HCT116 (cell line): ENCODE results near the gene EPB41L5.

Experiments used
- CEBPB ChIP-seq: IDR thresholded peaks from 2 replicates; pipeline ENCODE4 v1.6.1; 2012; ENCODE audit warnings: low read depth
- EGR1 ChIP-seq: IDR thresholded peaks from 2 replicates; pipeline ENCODE4 v1.6.1; 2012; ENCODE audit warnings: low read depth
- EZH2 ChIP-seq: fragments of 200-600 bp; sonication (generic); IDR thresholded peaks from 2 replicates; pipeline ENCODE4 v1.6.1; 2017; ENCODE audit warnings: antibody characterized with exemption, mixed run types
- EZH2phosphoT487 ChIP-seq: fragments of 200-600 bp; IDR thresholded peaks from 2 replicates; pipeline ENCODE4 v1.6.1; 2018; ENCODE audit warnings: antibody characterized with exemption, borderline replicate concordance
- FOSL1 ChIP-seq: IDR thresholded peaks from 2 replicates; pipeline ENCODE4 v1.6.1; 2012; ENCODE audit warnings: low read depth
- JUND ChIP-seq: IDR thresholded peaks from 2 replicates; pipeline ENCODE4 v1.6.1; 2012
- POLR2A ChIP-seq: IDR thresholded peaks from 2 replicates; pipeline ENCODE4 v1.7.0; 2011; ENCODE audit warnings: borderline replicate concordance; ENCODE audit not compliant: insufficient read depth, insufficient read length; ENCODE audit errors: extremely low read depth
- POLR2AphosphoS5 ChIP-seq: IDR thresholded peaks from 2 replicates; pipeline ENCODE4 v1.6.1; 2011; ENCODE audit warnings: mild to moderate bottlenecking, low read depth, low read length, moderate library complexity
- ZFX ChIP-seq: fragments of 450-650 bp; IDR thresholded peaks from 2 replicates; pipeline ENCODE4 v1.6.1; 2017
- TF ChIP-seq, protein P1 (sequence below), 3 experiments: fragments of 200-600 bp in 1 of 3; sonication (generic) in 1 of 3; IDR thresholded peaks in 2 of 3; conservative IDR thresholded peaks in 1 of 3; 2 replicates each; pipeline ENCODE4 v1.5.1; 2012 to 2017; ENCODE audit warnings: low read depth in 2 of 3, low read length in 2 of 3, antibody characterized with exemption in 1 of 3, borderline replicate concordance in 1 of 3, control low read depth in 1 of 3, mild to moderate bottlenecking in 1 of 3, mixed read lengths in 1 of 3, mixed run types in 1 of 3, moderate library complexity in 1 of 3; ENCODE audit not compliant: insufficient read depth in 1 of 3
- TF ChIP-seq, protein P2 (sequence below): IDR thresholded peaks from 2 replicates; pipeline ENCODE4 v1.6.1; 2012; ENCODE audit warnings: low read depth
- TF ChIP-seq, protein P3 (sequence below): IDR thresholded peaks from 2 replicates; pipeline ENCODE4 v1.6.1; 2012
- TF ChIP-seq, protein P4 (sequence below): IDR thresholded peaks from 2 replicates; pipeline ENCODE4 v1.6.1; 2011; ENCODE audit warnings: mild to moderate bottlenecking, low read length, moderate library complexity; ENCODE audit not compliant: insufficient replicate concordance; ENCODE audit errors: extremely low read depth

DNA sequence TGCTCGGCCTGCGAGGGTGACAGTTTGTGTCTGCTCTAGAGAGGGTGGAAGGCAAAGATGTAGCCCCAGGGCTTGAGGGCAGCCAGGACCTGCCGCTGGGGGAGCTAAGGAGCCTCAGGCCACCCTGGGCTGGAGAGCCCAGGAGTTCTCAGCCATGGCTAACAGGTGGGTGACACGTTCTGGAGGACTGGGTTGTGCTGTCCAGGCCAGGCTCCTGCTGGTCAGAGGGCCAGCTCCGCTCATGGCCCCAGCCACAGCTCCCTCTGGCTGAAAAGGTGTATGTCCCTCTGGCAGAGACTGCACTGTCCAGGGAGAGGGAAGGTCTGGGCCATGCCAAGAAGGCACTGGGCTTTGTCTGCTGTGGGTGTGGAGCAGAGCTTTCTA, 191.1 kb downstream of the EPB41L5 start:
- no peak for TF ChIP-seq JUND
- no peak for TF ChIP-seq FOSL1
- TF ChIP-seq, protein P1, sequence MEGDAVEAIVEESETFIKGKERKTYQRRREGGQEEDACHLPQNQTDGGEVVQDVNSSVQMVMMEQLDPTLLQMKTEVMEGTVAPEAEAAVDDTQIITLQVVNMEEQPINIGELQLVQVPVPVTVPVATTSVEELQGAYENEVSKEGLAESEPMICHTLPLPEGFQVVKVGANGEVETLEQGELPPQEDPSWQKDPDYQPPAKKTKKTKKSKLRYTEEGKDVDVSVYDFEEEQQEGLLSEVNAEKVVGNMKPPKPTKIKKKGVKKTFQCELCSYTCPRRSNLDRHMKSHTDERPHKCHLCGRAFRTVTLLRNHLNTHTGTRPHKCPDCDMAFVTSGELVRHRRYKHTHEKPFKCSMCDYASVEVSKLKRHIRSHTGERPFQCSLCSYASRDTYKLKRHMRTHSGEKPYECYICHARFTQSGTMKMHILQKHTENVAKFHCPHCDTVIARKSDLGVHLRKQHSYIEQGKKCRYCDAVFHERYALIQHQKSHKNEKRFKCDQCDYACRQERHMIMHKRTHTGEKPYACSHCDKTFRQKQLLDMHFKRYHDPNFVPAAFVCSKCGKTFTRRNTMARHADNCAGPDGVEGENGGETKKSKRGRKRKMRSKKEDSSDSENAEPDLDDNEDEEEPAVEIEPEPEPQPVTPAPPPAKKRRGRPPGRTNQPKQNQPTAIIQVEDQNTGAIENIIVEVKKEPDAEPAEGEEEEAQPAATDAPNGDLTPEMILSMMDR (IDR thresholded peaks at IDR 0.05 in 2 of 3, conservative IDR thresholded peaks at IDR 0.05 in 1 of 3; ENCODE audit: borderline replicate concordance in 1 of 3, insufficient read depth in 1 of 3, low read depth in 2 of 3, low read length in 2 of 3), result no peak
- no peak for TF ChIP-seq POLR2A
- TF ChIP-seq, protein P2, sequence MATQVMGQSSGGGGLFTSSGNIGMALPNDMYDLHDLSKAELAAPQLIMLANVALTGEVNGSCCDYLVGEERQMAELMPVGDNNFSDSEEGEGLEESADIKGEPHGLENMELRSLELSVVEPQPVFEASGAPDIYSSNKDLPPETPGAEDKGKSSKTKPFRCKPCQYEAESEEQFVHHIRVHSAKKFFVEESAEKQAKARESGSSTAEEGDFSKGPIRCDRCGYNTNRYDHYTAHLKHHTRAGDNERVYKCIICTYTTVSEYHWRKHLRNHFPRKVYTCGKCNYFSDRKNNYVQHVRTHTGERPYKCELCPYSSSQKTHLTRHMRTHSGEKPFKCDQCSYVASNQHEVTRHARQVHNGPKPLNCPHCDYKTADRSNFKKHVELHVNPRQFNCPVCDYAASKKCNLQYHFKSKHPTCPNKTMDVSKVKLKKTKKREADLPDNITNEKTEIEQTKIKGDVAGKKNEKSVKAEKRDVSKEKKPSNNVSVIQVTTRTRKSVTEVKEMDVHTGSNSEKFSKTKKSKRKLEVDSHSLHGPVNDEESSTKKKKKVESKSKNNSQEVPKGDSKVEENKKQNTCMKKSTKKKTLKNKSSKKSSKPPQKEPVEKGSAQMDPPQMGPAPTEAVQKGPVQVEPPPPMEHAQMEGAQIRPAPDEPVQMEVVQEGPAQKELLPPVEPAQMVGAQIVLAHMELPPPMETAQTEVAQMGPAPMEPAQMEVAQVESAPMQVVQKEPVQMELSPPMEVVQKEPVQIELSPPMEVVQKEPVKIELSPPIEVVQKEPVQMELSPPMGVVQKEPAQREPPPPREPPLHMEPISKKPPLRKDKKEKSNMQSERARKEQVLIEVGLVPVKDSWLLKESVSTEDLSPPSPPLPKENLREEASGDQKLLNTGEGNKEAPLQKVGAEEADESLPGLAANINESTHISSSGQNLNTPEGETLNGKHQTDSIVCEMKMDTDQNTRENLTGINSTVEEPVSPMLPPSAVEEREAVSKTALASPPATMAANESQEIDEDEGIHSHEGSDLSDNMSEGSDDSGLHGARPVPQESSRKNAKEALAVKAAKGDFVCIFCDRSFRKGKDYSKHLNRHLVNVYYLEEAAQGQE, result no peak
- TF ChIP-seq EZH2phosphoT487, result no peak
- TF ChIP-seq CEBPB, result no peak
- TF ChIP-seq POLR2AphosphoS5, result no peak
- no peak for TF ChIP-seq EZH2
- TF ChIP-seq, protein P3, sequence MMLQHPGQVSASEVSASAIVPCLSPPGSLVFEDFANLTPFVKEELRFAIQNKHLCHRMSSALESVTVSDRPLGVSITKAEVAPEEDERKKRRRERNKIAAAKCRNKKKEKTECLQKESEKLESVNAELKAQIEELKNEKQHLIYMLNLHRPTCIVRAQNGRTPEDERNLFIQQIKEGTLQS, result no peak
- TF ChIP-seq ZFX, result no peak
- TF ChIP-seq, protein P4, sequence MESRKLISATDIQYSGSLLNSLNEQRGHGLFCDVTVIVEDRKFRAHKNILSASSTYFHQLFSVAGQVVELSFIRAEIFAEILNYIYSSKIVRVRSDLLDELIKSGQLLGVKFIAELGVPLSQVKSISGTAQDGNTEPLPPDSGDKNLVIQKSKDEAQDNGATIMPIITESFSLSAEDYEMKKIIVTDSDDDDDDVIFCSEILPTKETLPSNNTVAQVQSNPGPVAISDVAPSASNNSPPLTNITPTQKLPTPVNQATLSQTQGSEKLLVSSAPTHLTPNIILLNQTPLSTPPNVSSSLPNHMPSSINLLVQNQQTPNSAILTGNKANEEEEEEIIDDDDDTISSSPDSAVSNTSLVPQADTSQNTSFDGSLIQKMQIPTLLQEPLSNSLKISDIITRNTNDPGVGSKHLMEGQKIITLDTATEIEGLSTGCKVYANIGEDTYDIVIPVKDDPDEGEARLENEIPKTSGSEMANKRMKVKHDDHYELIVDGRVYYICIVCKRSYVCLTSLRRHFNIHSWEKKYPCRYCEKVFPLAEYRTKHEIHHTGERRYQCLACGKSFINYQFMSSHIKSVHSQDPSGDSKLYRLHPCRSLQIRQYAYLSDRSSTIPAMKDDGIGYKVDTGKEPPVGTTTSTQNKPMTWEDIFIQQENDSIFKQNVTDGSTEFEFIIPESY, result no peak
- TF ChIP-seq EGR1, result no peak
